Activated naive CD4-positive, alpha-beta T cell treated with anti-CD3 and anti-CD28 coated beads, Interleukin-2, amount 10 ng/mL, durations not matched to agents 7 days and 5 days (primary cell): Measurements from ENCODE around the gene KCNJ15.

Experiments
- CTCF ChIA-PET: fragments of 350-600 bp; sonication (Branson Sonifier 250); formaldehyde crosslinking; loops from one replicate; lab custom pipeline; 2021; ENCODE audit warnings: antibody characterized with exemption; lab: Charles Lee
- DNase-seq: peaks from one replicate; pipeline ENCODE4 v3.0.0-alpha.2; 2020
- H3K27ac Mint-ChIP-seq: one replicate; pipeline ENCODE4 v1.8.0; 2021; ENCODE audit warnings: mild to moderate bottlenecking, moderate library complexity, mixed read lengths
- H3K27me3 Mint-ChIP-seq: one replicate; pipeline ENCODE4 v1.8.0; 2021; ENCODE audit warnings: mild to moderate bottlenecking, mixed read lengths
- H3K36me3 Mint-ChIP-seq: one replicate; pipeline ENCODE4 v1.8.0; 2021; ENCODE audit warnings: mixed read lengths
- H3K4me1 Mint-ChIP-seq: one replicate; pipeline ENCODE4 v1.8.0; 2021; ENCODE audit warnings: mixed read lengths
- H3K4me3 Mint-ChIP-seq: one replicate; pipeline ENCODE4 v1.8.0; 2021; ENCODE audit warnings: mild to moderate bottlenecking, moderate library complexity, mixed read lengths
- H3K9me3 Mint-ChIP-seq: one replicate; pipeline ENCODE4 v1.8.0; 2021; ENCODE audit warnings: mixed read lengths

KCNJ15 gene

DNA sequence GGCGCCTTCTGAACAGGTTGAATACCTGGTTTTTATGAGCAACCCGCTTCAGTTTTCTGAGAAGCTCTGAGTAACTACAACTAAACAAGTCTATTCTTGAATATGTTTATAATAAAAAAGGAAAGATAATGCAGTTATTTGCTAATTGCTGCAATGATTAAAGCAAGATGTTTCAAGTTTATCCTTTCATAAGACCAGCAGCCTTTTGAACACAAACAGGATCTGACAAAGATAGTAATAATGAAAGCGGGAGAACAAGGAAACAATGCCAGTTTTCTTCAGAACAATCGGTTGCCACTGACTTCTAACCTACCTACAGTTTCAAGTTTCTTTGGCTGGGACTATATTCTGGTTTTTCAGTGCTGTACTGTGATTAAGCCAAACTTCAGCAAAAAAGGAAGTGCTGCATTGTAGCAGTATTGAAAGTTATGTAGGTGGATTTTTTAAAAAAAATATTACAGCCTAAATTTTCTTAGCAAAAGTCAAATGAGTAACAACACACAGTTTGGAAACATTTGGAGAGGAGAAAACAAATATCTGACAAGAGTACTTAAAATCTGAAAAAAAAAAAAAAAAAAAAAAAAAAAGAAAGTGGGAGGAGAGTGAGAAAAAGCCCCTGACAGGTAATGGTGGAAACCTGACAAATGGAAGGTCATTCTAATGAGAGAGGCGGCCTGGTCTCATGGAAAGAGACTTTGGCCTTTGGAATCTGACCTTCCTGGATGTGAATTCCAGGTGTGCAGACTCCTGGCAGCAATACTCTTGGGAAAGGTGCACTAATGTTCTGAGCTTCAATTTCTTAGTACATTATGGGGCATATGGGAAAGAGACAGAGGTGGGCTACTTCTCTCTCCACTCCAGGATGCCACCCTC is 11.4 kb downstream of the KCNJ15 start:
- no peak overlapping the region for H3K27ac Mint-ChIP-seq
- no peak for DNase-seq
- CTCF ChIA-PET = interaction anchor here (1.5 kb wide), 1 partner anchor 98 kb away, joined by 3 read pairs; no protein-coding TSS in a partner anchor

DNA sequence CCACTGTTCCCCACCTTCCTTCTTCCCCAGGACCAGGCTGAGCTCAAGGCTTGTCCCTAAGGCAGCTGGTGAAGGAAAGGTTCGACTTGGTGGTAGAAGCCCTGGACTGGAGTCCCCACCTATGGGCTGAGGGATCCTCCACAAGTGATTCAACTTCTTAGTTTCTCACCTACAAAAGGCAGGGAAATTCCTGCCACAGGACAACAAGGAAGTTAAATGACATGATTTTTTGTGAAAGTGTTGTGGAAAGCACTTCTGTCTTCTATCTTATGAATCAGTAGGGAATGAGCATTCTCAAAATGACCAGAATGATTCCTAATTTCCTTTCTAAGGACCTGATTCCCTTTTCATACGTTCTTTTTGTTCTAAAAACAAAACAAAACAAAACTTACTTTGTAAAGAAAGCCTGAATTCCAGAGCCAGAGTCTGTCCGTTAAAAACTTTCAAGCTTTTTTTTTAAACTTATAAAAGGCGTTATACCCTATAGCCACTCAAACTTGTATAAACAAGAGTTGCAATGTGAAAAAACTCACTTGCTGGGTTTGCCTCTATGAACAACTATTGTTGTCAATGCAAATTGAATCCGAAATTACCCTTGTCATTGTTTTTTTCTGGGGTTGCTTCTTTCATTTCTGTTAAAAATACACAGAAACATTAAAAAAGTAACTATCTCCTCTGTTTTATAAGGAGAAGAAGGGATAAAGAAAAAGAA is 12.2 kb downstream of the KCNJ15 start:
- no peaks in the 10 kb centered on the region for H3K36me3 Mint-ChIP-seq
- no peaks in the 10 kb centered on the region for H3K9me3 Mint-ChIP-seq
- H3K4me1 Mint-ChIP-seq = peaks cover 8% of the 10 kb centered on the region
- no peak overlapping the region for H3K27ac Mint-ChIP-seq
- DNase-seq = no peak
- CTCF ChIA-PET = interaction anchor here (1.5 kb wide), 1 partner anchor 99 kb away, joined by 3 read pairs; no protein-coding TSS in a partner anchor
- H3K27me3 Mint-ChIP-seq = peaks cover 10% of the 10 kb centered on the region
- no peak overlapping the region for H3K4me3 Mint-ChIP-seq

More for the DNA sequence above, 11.4 kb downstream of the KCNJ15 start:
- H3K27me3 Mint-ChIP-seq = peaks cover 10% of the 10 kb centered on the region
- H3K4me3 Mint-ChIP-seq = no peak overlapping the region
- H3K9me3 Mint-ChIP-seq = no peaks in the 10 kb centered on the region
- H3K4me1 Mint-ChIP-seq = peaks cover 8% of the 10 kb centered on the region
- H3K36me3 Mint-ChIP-seq = no peaks in the 10 kb centered on the region

DNA sequence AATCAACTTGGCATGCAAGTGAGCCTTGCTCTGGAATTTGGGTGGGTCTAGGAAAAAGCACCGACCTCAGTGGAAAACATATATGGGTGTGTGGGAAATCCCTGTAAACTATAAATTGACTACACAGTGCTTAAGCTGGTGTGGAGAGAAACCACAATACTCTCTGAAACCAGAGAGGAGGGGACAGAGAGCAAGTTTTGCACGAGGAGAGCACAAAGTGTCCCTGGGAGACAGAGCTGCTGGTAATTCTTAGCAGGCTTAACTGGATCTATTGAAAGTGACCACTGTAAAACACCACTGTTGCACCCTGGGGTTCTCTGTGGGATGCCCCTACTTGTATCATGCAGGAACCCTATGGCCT is 12.8 kb downstream of the KCNJ15 start:
- no peak for DNase-seq
- CTCF ChIA-PET = interaction anchor here (0.8 kb wide), 1 partner anchor 74 kb away, joined by 3 read pairs; no protein-coding TSS in a partner anchor
- Mint-ChIP-seq H3K4me1 (peaks cover 8% of the 10 kb centered on the region), H3K27ac (no peak overlapping the region), H3K36me3 (no peaks in the 10 kb centered on the region), H3K4me3 (no peak overlapping the region), H3K9me3 (no peaks in the 10 kb centered on the region), H3K27me3 (peaks cover 10% of the 10 kb centered on the region)

GRCh38 chr21:38272215-38272614 is 15.4 kb downstream of the KCNJ15 start:
- H3K4me3 Mint-ChIP-seq = no peak overlapping the region
- no peak overlapping the region for H3K27ac Mint-ChIP-seq
- CTCF ChIA-PET = interaction anchor here (1.5 kb wide), 1 partner anchor 81 kb away, joined by 5 read pairs; no protein-coding TSS in a partner anchor
- DNase-seq = no peak
- peaks cover 8% of the 10 kb centered on the region for H3K4me1 Mint-ChIP-seq
- no peaks in the 10 kb centered on the region for H3K27me3 Mint-ChIP-seq
- H3K9me3 Mint-ChIP-seq = no peaks in the 10 kb centered on the region
- no peaks in the 10 kb centered on the region for H3K36me3 Mint-ChIP-seq

DNA sequence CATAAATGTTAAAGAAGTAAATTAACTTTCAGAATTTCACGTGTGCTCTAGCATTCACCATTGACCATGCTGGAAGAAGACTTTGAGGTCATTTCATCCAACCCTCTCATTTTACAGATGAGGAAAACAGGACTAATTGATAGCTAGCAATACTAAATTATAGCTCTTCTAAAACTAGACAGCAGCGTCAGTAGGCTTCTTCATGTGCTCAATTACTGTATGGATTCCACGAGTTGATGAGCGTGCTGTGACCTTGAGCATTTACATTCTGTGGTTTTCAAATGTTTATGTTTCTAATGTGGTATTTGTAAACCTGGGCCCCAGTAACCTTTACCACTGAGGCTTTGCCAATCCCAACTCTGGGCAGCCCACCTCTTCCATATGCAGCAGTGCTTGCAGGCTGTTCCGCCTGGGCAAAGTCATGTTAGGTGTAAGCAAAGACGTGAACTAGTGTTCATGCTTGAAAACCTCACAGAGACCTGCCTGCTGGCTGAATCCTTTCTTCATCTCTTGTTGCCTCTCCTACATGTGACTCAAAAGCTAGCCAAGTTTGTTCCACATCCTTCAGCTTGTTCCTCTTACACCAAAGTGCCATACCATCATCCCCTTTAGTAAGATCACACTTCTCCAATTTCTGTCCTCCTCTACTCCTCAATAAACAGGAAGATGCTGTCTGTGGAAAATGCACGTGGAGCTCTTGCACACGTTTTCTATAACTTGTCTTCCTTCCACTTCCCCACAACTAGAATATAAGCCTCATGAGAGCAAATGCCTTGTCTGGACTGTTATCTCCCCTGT is 17.2 kb downstream of the KCNJ15 start:
- H3K4me1 Mint-ChIP-seq = peaks cover 10% of the 10 kb centered on the region
- DNase-seq = no peak
- no peak overlapping the region for H3K4me3 Mint-ChIP-seq
- no peak overlapping the region for H3K27ac Mint-ChIP-seq
- CTCF ChIA-PET = no interaction called here
- H3K9me3 Mint-ChIP-seq = no peaks in the 10 kb centered on the region
- H3K36me3 Mint-ChIP-seq = no peaks in the 10 kb centered on the region
- H3K27me3 Mint-ChIP-seq = no peaks in the 10 kb centered on the region

- no peak for DNase-seq
- CTCF ChIA-PET = interaction anchor here (0.6 to 2.7 kb wide), 3 partner anchors 9 to 75 kb away, joined by 3 to 11 read pairs (median 3); no protein-coding TSS in a partner anchor
Measured at GRCh38 chr21:38277501-38278131, 20.8 kb downstream of the KCNJ15 start.

GRCh38 chr21:38280454-38280853 is 23.7 kb downstream of the KCNJ15 start:
- no peak overlapping the region for H3K4me3 Mint-ChIP-seq
- H3K36me3 Mint-ChIP-seq = no peaks in the 10 kb centered on the region
- H3K27me3 Mint-ChIP-seq = peaks cover 6% of the 10 kb centered on the region
- peaks cover 2% of the 10 kb centered on the region for H3K4me1 Mint-ChIP-seq
- DNase-seq = no peak
- CTCF ChIA-PET = interaction anchor here (1.1 kb wide), 1 partner anchor 72 kb away, joined by 3 read pairs; no protein-coding TSS in a partner anchor
- no peaks in the 10 kb centered on the region for H3K9me3 Mint-ChIP-seq
- no peak overlapping the region for H3K27ac Mint-ChIP-seq

More at GRCh38 chr21:38277501-38278131, 20.8 kb downstream of the KCNJ15 start:
- H3K4me1 Mint-ChIP-seq = peaks cover 2% of the 10 kb centered on the region
- no peak overlapping the region for H3K4me3 Mint-ChIP-seq
- no peaks in the 10 kb centered on the region for H3K27me3 Mint-ChIP-seq
- H3K27ac Mint-ChIP-seq = no peak overlapping the region
- H3K9me3 Mint-ChIP-seq = no peaks in the 10 kb centered on the region
- H3K36me3 Mint-ChIP-seq = no peaks in the 10 kb centered on the region

GRCh38 chr21:38280867-38281266 is 24.1 kb downstream of the KCNJ15 start:
- Mint-ChIP-seq H3K27ac (no peak overlapping the region), H3K4me1 (peaks cover 2% of the 10 kb centered on the region), H3K27me3 (peaks cover 6% of the 10 kb centered on the region), H3K9me3 (no peaks in the 10 kb centered on the region), H3K36me3 (no peaks in the 10 kb centered on the region), H3K4me3 (no peak overlapping the region)
- DNase-seq = no peak
- CTCF ChIA-PET = interaction anchor here (1.1 kb wide), 1 partner anchor 72 kb away, joined by 3 read pairs; no protein-coding TSS in a partner anchor

GRCh38 chr21:38282921-38283320 is 26.1 kb downstream of the KCNJ15 start:
- CTCF ChIA-PET = no interaction called here

DNA sequence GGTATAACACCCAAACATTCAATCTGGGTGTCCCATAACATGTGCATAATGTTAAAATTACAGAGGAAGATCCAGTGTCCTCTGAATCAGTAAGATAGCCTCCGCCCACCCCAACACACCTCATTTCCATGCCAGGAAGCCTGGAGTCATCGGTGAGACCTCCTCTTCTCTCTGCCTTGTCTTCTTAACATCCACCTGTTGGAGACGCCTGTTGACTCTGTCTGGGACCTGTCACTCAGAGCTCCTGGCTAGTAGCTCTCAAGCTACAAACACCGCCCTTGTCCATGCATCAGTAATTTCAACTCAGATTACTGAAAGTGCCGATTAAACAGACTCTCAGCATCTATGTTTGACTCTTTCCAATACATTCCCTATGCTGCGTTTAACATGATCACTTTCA is 27.4 kb downstream of the KCNJ15 start:
- DNase-seq = no peak
- no peak overlapping the region for H3K27ac Mint-ChIP-seq
- H3K27me3 Mint-ChIP-seq = peaks cover 6% of the 10 kb centered on the region
- no peak overlapping the region for H3K4me3 Mint-ChIP-seq
- H3K4me1 Mint-ChIP-seq = no peaks in the 10 kb centered on the region
- no peaks in the 10 kb centered on the region for H3K9me3 Mint-ChIP-seq
- H3K36me3 Mint-ChIP-seq = no peaks in the 10 kb centered on the region
- CTCF ChIA-PET = interaction anchor here (0.5 kb wide), 1 partner anchor 22 kb away, joined by 3 read pairs; no protein-coding TSS in a partner anchor

More at GRCh38 chr21:38282921-38283320, 26.1 kb downstream of the KCNJ15 start:
- no peaks in the 10 kb centered on the region for H3K9me3 Mint-ChIP-seq
- peaks cover 6% of the 10 kb centered on the region for H3K27me3 Mint-ChIP-seq
- H3K4me3 Mint-ChIP-seq = no peak overlapping the region
- DNase-seq = no peak
- H3K36me3 Mint-ChIP-seq = no peaks in the 10 kb centered on the region
- no peaks in the 10 kb centered on the region for H3K4me1 Mint-ChIP-seq
- H3K27ac Mint-ChIP-seq = no peak overlapping the region

- H3K27me3 Mint-ChIP-seq = peaks cover 6% of the 10 kb centered on the region
- no peaks in the 10 kb centered on the region for H3K4me1 Mint-ChIP-seq
- no peak overlapping the region for H3K4me3 Mint-ChIP-seq
- no peak overlapping the region for H3K27ac Mint-ChIP-seq
- CTCF ChIA-PET = interaction anchor here (1.0 kb wide), 1 partner anchor 9 kb away, joined by 3 read pairs; no protein-coding TSS in a partner anchor
- H3K9me3 Mint-ChIP-seq = no peaks in the 10 kb centered on the region
- H3K36me3 Mint-ChIP-seq = no peaks in the 10 kb centered on the region
- no peak for DNase-seq
Measured at GRCh38 chr21:38286739-38287471, 30.1 kb downstream of the KCNJ15 start.

DNA sequence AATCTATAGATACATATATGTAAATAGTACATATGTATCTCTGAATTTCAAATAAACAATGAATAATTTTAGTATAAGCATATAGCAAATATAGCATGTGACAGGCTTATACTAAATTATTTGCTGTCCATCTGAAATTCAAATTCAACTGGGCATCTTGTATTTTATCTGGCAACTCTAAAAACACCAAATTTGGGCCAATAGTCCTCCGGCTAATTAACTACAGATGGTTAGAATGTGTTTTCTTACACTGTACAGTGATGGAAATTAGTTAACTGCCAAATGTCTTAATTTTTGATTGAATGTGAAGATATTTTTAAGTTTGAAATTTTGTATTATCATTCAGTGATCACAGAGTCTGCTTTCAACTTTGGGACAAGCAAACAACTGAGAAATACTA is 30.7 kb downstream of the KCNJ15 start:
- H3K9me3 Mint-ChIP-seq = no peaks in the 10 kb centered on the region
- peaks cover 6% of the 10 kb centered on the region for H3K27me3 Mint-ChIP-seq
- DNase-seq = no peak
- no peaks in the 10 kb centered on the region for H3K4me1 Mint-ChIP-seq
- CTCF ChIA-PET = interaction anchor here (1.0 kb wide), 1 partner anchor 10 kb away, joined by 3 read pairs; no protein-coding TSS in a partner anchor
- no peaks in the 10 kb centered on the region for H3K36me3 Mint-ChIP-seq
- no peak overlapping the region for H3K27ac Mint-ChIP-seq
- no peak overlapping the region for H3K4me3 Mint-ChIP-seq
